ENCODE results near the gene NENF.
"Not testable (repeated sequence)": the region's sequence is repeated elsewhere in the genome, so short reads cannot be mapped to it uniquely, and the experiment has no call there.

Gene NENF

DNA sequence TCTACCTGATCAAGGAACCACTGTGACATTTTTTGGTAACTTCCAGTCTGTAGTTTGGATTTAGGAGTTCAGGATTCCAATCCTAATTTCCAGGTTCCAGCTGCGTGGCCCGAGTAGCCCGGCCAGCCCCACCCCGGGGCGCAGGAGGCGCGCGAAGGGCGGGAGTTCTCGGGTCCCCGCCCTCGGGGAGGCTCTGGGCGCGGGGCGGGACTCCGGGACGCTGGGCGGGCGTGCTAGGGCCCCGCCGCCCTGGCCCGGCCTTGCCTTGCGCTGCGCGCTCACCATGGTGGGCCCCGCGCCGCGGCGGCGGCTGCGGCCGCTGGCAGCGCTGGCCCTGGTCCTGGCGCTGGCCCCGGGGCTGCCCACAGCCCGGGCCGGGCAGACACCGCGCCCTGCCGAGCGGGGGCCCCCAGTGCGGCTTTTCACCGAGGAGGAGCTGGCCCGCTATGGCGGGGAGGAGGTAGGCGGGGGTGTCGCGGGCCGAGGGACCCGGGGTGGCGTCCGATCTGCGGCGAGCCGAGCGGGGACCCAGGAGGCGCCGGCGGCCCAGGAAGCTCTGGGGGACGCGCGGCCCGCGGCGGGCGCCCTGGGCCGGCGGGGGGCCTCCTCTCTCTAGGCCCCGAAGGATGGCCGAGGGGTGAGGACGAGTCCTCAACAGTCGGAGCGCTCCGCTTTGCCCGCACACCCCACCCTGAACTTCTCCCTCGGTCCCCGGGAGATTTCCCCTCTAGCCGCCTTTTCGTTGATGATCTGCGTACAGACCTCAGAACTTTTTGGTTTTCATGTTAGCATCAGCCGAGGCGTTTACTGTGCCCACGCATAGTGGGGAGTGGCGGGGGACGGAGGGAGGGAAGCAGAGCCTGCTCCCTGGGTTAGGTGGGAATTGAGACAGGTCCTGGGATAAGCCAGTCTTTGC is at the start of gene NENF:
TSS of gene NENF (plus strand) at position 260 of the 916 bp plus-strand sequence. CDS start at position 284, 24 bp downstream.
- peak within 1 kb of the TSS; percentile 83 for H3K4me3 Mint-ChIP-seq
- peak; percentile 79 to 80 for DNase-seq

DNA sequence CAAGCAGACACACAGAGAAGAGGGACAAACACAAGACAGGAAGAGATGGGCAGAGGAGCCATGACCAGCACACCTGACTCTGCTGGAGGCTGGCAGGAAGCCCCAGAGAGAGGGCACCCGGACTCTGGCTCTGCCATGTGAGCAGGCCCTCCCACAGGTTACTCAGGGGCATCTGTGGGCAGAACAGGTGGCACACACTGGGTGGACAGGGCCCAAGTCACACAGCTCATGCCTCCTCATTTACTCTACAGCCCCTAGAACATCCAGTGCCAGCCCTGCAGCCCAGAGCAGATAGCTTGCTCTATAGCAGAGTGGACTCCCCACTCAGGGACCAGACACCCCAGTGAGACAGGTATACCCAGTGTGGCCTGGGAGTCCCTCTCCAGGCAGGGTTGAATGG is 46.7 kb upstream of the NENF start:
- ATAC-seq (no peak), DNase-seq (no peak)
- peaks cover 6 to 8% of the 10 kb centered on the region in 2 donors for H3K9me3 Mint-ChIP-seq
- H3K27ac Mint-ChIP-seq = no peak overlapping the region
- no peak overlapping the region for H3K4me3 Mint-ChIP-seq
- peaks cover 9% of the 10 kb centered on the region for H3K4me1 Mint-ChIP-seq
- H3K27me3 Mint-ChIP-seq = no peaks in the 10 kb centered on the region

More for the DNA sequence above, at the start of gene NENF:
- Mint-ChIP-seq H3K4me1 (peaks cover 53% of the 10 kb centered on the region), H3K9me3 (no peaks in the 10 kb centered on the region), H3K27me3 (no peaks in the 10 kb centered on the region), H3K27ac (peak within 1 kb of the TSS; percentile 76 to 93)
- ATAC-seq = peak; percentile 98

DNA sequence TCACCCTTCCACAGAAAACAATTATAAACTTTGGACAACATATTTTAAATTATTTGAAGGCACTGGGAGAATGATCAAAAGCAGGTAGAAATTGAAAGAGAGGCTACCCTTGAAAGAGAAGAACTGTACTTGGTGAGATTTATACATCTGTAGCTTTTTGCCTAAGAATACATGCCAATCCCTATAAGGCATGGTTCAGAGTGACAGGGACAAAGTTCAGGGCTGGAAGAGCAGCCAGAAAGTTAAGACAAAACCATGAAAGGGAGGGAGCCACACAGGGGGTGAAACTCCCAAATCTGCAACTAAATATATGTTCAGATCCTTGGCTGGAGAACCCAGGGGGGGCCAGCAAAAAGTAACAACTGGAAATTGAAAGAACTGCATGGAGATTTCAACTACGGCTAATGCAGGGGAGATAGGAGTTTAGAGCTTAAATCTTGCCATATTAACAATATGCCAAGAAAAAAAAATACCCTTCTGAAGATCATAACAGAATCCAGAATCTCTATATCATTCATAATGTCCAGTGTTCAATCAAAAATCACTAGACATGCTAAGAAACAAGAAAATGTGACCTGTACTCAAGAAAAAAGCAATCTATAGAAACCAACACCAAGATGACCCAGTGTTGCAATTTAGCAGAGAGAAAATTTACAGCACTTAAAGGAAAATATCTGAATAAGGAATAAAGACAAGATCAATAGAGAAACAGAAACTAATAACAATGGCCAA is 43.6 kb upstream of the NENF start:
- Mint-ChIP-seq H3K4me1 (peaks cover 17% of the 10 kb centered on the region), H3K27ac (no peak overlapping the region), H3K9me3 (peaks cover 14 to 22% of the 10 kb centered on the region in 2 donors), H3K27me3 (no peaks in the 10 kb centered on the region), H3K4me3 (no peak overlapping the region)
- DNase-seq (no peak), ATAC-seq (no peak)

DNA sequence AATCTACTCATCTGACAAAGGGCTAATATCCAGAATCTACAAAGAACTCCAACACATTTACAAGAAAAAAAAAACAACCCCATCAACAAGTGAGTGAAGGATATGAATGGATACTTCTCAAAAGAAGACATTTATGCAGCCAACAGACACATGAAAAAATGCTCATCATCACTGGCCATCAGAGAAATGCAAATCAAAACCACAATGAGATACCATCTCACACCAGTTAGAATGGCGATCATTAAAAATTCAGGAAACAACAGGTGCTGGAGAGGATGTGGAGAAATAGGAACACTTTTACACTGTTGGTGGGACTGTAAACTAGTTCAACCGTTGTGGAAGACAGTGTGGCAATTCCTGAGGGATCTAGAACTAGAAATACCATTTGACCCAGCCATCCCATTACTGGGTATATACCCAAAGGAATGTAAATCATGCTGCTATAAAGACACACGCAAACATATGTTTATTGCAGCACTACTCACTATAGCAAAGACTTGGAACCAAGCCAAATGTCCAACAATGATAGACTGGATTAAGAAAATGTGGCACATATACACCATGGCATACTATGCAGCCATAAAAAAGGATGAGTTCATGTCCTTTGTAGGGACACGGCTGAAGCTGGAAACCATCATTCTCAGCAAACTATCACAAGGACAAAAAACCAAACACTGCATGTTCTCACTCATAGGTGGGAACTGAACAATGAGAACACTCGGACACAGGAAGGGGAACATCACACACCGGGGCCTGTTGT is 36.9 kb upstream of the NENF start:
- H3K4me3 Mint-ChIP-seq, H3K27ac Mint-ChIP-seq, H3K4me1 Mint-ChIP-seq, DNase-seq, H3K27me3 Mint-ChIP-seq, ATAC-seq: not testable (repeated sequence)
- H3K9me3 Mint-ChIP-seq = peaks cover 18 to 26% of the 10 kb centered on the region in 2 donors

DNA sequence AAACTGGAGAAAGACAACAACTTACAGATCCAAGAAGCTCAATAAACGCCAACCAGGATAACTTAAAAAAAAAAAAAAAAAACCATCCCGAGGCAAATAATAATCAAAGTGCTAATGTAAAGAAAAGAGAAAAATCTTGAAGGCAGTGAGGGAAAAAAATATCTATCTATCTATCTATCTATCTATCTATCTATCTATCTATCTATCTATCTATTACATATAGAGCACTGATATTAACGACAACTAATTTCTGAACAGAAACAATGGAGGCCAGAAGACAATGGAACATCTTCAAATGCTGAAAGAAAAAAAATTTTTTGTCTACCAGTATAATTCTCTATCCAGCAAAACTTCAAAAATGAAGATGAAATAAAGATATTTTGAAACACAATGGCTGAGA is 36.1 kb upstream of the NENF start:
- Mint-ChIP-seq H3K4me1 (peaks cover 9% of the 10 kb centered on the region), H3K27me3 (no peaks in the 10 kb centered on the region), H3K9me3 (peaks cover 16 to 21% of the 10 kb centered on the region in 2 donors), H3K4me3 (no peak overlapping the region), H3K27ac (no peak overlapping the region)
- ATAC-seq = no peak
- no peak for DNase-seq

DNA sequence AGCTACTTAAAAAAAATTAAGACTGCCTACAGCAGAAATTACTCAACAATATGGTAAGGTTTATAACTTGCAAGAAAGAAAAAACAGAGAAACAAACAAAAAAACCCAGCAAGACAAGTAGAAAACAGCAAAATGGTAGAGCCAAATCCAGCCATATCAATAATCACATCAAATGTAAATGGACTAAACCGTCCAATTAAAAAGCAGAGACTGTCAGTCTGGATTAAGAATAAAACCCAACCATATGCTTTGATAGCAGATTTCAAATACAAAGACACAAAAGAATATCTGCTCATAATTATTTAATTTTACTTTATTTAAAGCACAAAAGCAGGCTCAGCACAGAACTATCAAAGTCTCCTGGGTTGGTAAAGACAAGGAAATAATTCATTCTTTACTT is 35.5 kb upstream of the NENF start:
- H3K27ac Mint-ChIP-seq = no peak overlapping the region
- no peak overlapping the region for H3K4me3 Mint-ChIP-seq
- ATAC-seq (no peak), DNase-seq (no peak)
- H3K27me3 Mint-ChIP-seq = no peaks in the 10 kb centered on the region
- H3K9me3 Mint-ChIP-seq = peaks cover 15 to 18% of the 10 kb centered on the region in 2 donors
- peaks cover 9% of the 10 kb centered on the region for H3K4me1 Mint-ChIP-seq

DNA sequence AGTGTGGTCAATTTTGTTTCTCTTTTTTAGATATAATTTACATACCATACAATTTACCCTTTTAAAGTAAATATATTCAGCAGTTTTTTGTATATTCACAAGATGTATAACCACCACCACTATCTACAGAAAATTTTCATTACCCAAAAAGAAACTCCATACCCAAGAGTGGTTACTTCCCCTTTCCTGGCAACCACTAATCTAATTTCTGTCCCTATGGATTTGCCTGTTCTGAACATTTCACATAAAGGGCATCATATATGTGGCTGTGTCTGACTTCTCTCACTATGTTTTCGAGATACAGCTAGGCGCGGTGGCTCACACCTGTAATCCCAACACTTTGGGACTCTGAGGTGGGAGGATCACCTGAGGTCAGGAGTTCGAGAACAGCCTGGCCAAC is 31.7 kb upstream of the NENF start:
- no peak for DNase-seq
- no peaks in the 10 kb centered on the region for H3K4me1 Mint-ChIP-seq
- no peak overlapping the region for H3K27ac Mint-ChIP-seq
- ATAC-seq = no peak
- no peak overlapping the region for H3K4me3 Mint-ChIP-seq
- peaks cover 10 to 12% of the 10 kb centered on the region in 2 donors for H3K9me3 Mint-ChIP-seq
- H3K27me3 Mint-ChIP-seq = no peaks in the 10 kb centered on the region

DNA sequence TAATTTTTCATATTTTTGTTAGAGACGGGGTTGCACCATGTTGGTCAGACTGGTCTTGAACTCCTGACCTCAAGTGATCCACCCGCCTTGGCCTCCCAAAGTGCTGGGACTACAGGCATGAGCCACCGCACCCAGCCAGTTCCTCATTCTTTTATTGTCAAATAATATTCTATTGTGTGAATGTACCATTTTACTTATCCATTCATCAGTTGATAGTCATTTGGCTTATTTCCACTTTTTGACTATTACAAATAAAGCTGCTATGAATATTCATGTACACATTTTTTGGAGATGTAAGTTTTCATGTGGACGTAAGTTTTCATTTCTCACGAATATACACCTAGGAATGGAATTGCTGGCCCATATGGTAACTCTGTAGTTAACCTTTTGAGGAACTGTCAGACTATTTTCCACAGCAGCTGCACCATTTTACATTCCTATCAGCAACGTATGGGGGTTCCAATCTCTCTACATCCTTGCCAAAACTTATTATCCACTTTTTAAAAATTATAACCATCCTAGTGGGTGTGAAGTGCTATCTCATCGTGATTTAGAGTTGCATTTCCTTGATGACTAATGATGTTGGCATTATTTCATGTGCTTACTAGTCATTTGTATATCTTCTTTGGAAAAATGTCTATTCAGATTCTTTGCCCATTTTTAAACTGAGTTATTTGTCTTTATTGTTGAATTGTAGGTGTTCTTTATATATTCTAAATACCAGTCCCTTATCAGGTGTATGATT is 30.7 kb upstream of the NENF start:
- no peak overlapping the region for H3K27ac Mint-ChIP-seq
- H3K27me3 Mint-ChIP-seq = no peaks in the 10 kb centered on the region
- DNase-seq = no peak
- ATAC-seq = no peak
- H3K9me3 Mint-ChIP-seq = peaks cover 7 to 8% of the 10 kb centered on the region in 2 donors
- H3K4me1 Mint-ChIP-seq = no peaks in the 10 kb centered on the region
- no peak overlapping the region for H3K4me3 Mint-ChIP-seq

DNA sequence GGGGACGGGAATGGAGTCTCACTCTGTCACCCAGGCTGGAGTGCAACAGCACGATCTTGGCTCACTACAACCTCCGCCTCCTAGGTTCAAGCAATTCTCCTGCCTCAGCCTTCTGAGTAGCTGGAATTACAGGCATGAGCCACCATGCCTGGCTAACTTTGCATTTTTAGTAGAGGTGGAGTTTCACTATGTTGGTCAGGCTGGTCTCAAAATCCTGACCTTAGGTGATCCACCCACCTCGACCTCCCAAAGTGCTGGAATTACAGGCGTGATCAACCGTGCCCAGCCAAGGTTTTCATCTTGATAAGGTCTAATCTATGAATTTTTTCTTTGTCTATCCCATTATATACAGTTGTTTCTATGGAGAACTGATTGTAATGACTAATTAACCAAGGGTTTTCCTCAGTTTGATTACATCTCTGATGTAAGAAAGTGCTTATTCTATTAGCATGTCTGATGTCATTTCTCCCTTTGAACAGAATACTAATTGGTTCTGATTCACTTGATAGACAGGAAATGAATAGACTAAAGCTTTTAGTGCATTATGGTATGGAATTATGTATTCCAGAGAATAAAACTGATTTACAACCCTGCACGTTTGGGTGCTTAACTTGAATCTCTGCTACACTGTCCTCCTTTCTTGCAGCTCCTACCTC is 29.9 kb upstream of the NENF start:
- H3K27me3 Mint-ChIP-seq = no peaks in the 10 kb centered on the region
- H3K27ac Mint-ChIP-seq = no peak overlapping the region
- H3K4me3 Mint-ChIP-seq = no peak overlapping the region
- H3K4me1 Mint-ChIP-seq = no peaks in the 10 kb centered on the region
- ATAC-seq (no peak), DNase-seq (no peak)
- peaks cover 0 to under 1% of the 10 kb centered on the region in 2 donors for H3K9me3 Mint-ChIP-seq

DNA sequence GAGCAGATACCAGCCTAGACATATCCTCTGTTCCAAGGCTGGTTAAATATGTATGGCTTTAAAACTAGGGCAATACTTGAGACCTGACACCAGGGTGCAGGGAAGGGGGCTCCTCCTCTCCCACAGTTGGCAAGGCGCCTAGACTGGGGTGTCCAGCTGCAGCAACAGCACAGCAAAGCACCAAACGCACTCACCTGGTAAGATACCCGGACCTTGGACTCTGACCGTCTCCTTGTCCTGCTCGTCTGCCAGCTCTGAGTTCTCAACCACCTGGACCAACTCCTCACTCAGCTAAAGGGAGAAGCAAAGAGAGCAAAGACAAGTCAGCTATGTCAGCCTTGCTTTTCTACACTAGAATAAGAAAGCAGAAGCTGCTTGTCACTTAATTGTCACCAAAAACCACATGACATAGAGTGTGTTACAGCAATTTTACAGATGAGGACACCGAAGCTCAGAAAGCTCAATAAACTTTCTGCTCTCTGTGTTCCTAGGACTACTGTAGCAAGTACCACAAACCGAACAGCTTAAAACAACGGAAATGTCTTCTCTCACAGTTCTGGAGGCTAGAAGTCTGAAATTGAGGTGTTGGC is 22.4 kb upstream of the NENF start:
- Mint-ChIP-seq H3K27ac (no peak overlapping the region), H3K9me3 (no peaks in the 10 kb centered on the region), H3K4me1 (peaks cover 31% of the 10 kb centered on the region), H3K4me3 (no peak overlapping the region), H3K27me3 (no peaks in the 10 kb centered on the region)
- ATAC-seq (no peak), DNase-seq (no peak)

DNA sequence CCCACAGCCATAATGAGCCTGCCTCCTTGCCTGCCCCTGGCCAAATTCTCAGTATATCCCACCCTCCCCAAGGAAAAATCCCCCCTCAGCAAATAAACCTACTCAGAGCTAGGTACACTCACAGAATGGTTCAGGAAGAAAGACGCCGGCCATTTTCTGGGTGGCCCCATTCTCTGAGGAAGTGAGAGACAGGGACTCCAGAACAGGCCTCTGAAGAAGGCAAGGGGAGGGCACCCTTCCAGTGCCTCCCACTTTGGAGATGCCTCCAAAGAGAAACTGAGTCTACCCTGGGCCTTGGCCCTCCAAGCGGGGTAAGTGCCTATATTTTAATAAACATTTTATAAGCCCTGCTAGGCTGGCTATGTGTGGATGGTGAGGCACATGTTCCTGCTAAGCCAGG is 20.3 kb upstream of the NENF start:
- Mint-ChIP-seq H3K27me3 (no peaks in the 10 kb centered on the region), H3K4me3 (no peak overlapping the region), H3K9me3 (no peaks in the 10 kb centered on the region), H3K4me1 (peaks cover 36% of the 10 kb centered on the region), H3K27ac (no peak overlapping the region)
- DNase-seq (no peak), ATAC-seq (no peak)

DNA sequence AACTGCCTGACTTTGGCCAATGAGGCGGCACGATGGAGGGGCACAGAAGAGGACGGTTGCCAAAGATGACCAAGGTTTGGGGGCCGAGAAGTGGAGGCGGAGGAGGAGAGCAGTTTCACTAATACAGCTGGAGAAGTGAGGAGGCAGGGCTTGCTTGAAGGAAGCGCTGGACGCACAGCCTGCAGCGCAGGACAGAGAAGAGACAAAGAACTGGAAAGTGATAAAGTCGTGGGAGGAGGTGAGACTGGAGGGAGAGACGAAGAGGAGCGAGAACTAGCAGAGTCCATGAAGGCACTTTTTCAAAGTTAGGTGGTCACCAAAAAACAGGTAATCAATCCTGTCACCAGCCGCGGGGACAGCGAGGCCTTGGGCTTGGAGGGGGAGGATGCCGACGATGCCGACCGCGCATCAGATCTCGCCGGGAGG is 18.8 kb upstream of the NENF start:
- ATAC-seq (peak; percentile 48), DNase-seq (no peak)
- Mint-ChIP-seq H3K4me3 (peak overlapping the region; percentile 100), H3K4me1 (peaks cover 36% of the 10 kb centered on the region), H3K27ac (peak overlapping the region in 1 of 2 donors; percentile 91), H3K9me3 (no peaks in the 10 kb centered on the region), H3K27me3 (no peaks in the 10 kb centered on the region)

DNA sequence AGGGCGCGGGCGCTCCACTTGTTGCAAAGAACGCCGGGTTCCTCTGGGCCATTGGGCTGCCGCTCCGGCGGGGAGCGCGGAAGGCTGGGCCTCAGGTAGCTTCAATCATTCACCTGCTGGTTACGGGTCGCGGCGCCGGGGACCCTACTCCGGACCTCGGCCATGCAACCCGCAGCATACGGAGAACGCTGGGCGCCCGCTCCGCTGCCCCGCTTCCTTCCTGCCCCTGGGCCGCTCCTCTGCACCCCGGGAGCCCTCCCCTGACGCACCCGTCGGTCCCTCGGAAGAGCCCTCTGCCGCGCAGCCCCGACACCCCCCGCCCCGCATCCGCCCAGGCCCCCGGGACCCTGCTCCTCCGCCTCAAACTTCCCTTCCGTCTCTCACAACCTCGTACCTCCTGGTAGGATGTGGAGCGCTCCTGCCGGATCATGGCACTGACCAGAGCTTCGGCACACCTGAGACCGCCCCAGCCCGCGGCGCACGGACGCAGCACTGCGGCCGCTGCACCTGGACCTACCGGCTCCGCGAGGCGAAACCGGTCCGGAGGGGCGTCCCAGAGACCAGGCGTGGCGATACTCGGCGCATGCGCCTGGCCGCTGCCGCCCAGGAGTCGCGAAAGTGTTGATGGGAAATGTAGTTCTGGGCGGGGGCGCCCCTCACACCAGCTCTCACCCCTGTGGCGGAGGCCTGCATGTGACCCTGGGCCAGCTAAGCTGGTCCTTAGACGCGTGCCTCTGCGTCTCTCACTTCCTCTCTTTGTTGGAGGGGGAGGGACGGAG is 18.2 kb upstream of the NENF start, which contains the start of gene PACC1:
TSS of gene PACC1 (minus strand) at position 559 of the 779 bp plus-strand sequence. CDS start at position 430, 129 bp downstream.
- Mint-ChIP-seq H3K27me3 (no peaks in the 10 kb centered on the region), H3K4me1 (peaks cover 36% of the 10 kb centered on the region), H3K27ac (peak within 1 kb of the TSS; percentile 99), H3K4me3 (peak within 1 kb of the TSS; percentile 100), H3K9me3 (no peaks in the 10 kb centered on the region)
- DNase-seq (peak; percentile 90 to 95), ATAC-seq (peak; percentile 98)

All from stimulated activated naive CD8-positive, alpha-beta T cell treated with anti-CD3 and anti-CD28 coated beads, Interleukin-15, amount 100 ng/mL, for 72 hours (primary cell).